VCaP (cell line): ENCODE data around the gene TWNK.
A peak's percentile ranks its signal among the peaks of the same experiment; 100 is the strongest.

Experiments
- H3K27ac ChIP-seq: fragments of 450-650 bp; 2 replicates; pipeline ENCODE4 v1.5.1; 2017
- TF ChIP-seq, protein P1 (sequence below): fragments of 450-650 bp; conservative IDR thresholded peaks from 2 replicates; pipeline ENCODE4 v1.5.1; 2017; ENCODE audit warnings: mild to moderate bottlenecking, moderate library complexity

TWNK gene

GRCh38 chr10:100986952-100987684 lies at the start of gene TWNK, which contains the start of gene MRPL43:
TWNK (plus strand) TSS chr10:100987543; CDS start chr10:100988211, 668 bp downstream.
MRPL43 (minus strand) TSS chr10:100987497; CDS start chr10:100987443, 54 bp downstream.
- H3K27ac ChIP-seq, result peak within 1 kb of the TSS; percentile 91
- TF ChIP-seq, protein P1, sequence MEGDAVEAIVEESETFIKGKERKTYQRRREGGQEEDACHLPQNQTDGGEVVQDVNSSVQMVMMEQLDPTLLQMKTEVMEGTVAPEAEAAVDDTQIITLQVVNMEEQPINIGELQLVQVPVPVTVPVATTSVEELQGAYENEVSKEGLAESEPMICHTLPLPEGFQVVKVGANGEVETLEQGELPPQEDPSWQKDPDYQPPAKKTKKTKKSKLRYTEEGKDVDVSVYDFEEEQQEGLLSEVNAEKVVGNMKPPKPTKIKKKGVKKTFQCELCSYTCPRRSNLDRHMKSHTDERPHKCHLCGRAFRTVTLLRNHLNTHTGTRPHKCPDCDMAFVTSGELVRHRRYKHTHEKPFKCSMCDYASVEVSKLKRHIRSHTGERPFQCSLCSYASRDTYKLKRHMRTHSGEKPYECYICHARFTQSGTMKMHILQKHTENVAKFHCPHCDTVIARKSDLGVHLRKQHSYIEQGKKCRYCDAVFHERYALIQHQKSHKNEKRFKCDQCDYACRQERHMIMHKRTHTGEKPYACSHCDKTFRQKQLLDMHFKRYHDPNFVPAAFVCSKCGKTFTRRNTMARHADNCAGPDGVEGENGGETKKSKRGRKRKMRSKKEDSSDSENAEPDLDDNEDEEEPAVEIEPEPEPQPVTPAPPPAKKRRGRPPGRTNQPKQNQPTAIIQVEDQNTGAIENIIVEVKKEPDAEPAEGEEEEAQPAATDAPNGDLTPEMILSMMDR, result no peak

DNA sequence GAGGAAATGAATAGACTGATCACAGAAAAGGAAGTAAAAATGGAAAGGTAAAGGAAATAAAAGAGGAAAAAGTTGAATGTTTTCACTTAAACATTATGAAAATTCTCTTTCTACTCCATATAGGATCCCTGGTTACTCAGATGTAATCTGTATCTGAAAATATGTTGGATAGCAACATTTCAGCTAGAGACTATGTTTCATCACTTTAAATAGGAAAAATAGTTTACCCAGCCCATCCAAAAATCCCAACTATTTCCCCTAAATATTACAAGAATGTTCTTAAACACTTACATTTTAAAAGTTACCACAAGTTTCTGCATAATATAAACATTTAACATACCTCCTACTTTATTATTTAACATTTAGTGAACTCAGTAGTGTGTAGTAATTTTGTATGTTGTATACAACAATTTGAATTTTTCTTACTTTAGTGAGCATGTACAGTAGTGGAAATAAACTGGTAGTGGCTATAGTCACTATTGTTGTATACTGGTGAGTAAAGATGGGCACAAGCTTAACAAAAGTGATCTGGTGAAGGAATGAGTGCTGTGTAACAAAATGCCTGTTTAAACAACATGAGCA lies 47.5 kb upstream of the TWNK start:
- TF ChIP-seq, protein P1, result no peak
- no peak overlapping the region for H3K27ac ChIP-seq

DNA sequence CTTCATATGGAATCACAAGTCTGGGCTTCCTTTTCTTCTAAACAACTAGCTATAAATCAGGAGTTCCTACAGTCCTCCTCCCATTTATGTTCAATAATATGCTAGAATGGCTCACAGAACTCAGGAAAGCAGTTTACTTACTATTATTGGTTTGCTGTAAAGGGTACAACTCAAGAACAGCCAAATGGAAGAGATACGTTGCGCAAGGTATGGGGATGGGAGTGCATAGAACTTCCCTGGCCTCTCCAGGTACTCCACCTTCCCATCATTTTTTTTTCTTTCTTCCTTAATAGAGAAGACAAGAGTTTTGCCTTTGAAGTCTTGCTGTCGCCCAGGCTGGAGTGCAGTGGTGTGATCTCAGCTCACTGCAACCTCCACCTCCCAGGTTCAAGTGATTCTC lies 45.1 kb upstream of the TWNK start:
- no peak overlapping the region for H3K27ac ChIP-seq
- TF ChIP-seq, protein P1, result no peak

DNA sequence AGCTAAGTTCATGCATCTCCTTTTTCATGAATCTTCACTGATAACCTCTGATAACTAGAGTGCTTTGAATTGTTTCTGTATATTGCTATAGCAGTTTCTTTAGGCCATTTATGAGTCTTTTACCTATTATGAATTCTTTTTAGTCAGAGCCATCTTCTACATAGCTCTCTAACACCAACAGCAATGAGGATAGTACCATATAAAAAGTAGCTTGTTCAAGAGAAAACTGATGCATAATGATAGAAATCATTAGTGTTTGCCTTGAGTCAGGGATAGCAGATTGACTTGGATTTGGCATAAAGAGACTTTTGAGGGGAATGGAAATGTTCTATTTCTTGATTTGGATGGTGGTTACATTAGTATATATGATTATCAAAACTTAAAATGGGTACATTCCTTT lies 43.8 kb upstream of the TWNK start:
- no peak overlapping the region for H3K27ac ChIP-seq
- TF ChIP-seq, protein P1, result no peak

DNA sequence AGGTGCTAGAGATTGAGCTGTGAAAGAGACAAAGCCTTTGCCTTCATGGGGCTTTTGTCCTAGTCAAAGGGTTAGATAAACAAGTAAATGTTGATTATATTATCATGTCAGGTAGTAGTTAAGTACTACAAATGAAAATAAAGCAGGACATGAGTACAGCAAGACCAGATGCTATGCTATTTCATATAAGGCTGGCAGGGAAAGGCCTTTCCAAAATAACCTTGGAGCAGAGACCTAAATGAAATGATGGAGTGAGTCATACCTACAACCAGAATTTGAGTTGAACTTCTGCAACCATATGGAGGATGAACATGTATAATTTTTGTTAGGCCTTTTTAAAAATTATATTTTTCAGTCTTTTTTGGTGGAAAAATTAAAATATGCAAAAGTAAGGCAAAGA lies 41.6 kb upstream of the TWNK start:
- no peak overlapping the region for H3K27ac ChIP-seq
- TF ChIP-seq, protein P1, result no peak

- H3K27ac ChIP-seq, result no peak overlapping the region
- TF ChIP-seq, protein P1, result no peak
Observed at GRCh38 chr10:100948916-100949315, 38.4 kb upstream of the TWNK start.

DNA sequence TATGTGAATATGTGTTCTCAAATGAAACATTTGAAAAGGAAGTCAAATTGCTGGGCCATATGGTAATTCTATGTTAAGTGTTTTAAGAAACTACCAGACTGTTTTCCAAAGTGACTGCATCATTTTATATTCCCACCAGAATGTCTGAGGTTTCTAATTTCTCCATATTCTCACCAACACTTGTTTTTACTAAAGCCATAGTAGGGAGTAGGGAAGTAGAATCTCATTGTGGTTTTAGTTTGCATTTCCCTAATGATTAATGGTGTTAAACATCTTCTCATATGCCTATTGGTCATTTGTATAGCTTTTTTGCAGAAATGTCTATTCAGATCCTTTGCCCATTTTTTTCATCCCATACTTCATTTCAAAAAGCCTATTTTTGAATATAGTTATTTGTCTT lies 27.1 kb upstream of the TWNK start:
- TF ChIP-seq, protein P1, result no peak
- H3K27ac ChIP-seq, result no peak overlapping the region
